Transverse colon (tissue), 4 donors: ENCODE data around the gene C12orf42. TPM values are rescaled to one million over a fixed set of nuclear protein-coding genes. Genes with fewer than 3 reads are reported as not detected.

Experiments
- DNase-seq: peaks from one replicate; pipeline ENCODE4 v3.0.0-alpha.2; 2019
- H3K27ac ChIP-seq, 4 donors: fragments of 200-600 bp; sonication (generic); 2 replicates each; pipeline ENCODE4 v1.5.1; 2016 to 2018; ENCODE audit warnings: inconsistent platforms in 4 of 4
- H3K27me3 ChIP-seq: fragments of 200-600 bp; sonication (generic); 2 replicates; pipeline ENCODE4 v1.5.1; 2017; ENCODE audit warnings: inconsistent platforms
- H3K36me3 ChIP-seq, 4 donors: fragments of 200-600 bp; sonication (generic); 2 replicates each; pipeline ENCODE4 v1.5.1; 2017 to 2019; ENCODE audit warnings: inconsistent platforms in 4 of 4
- H3K4me1 ChIP-seq, 4 donors: fragments of 200-600 bp; sonication (generic); 2 replicates each; pipeline ENCODE4 v1.5.1; 2017 to 2020; ENCODE audit warnings: inconsistent platforms in 4 of 4
- H3K4me3 ChIP-seq, 4 donors: fragments of 200-600 bp; sonication (generic); 1 replicate in 1 of 4; 2 replicates in 3 of 4; pipeline versions ENCODE4 v1.5.1 to v1.6.1; 2017 to 2019; ENCODE audit warnings: inconsistent platforms in 4 of 4
- H3K9me3 ChIP-seq, 2 donors: fragments of 200-600 bp; sonication (generic); 2 replicates each; pipeline ENCODE4 v1.5.1; 2017 to 2019; ENCODE audit warnings: inconsistent platforms in 2 of 2
- EP300 ChIP-seq: sonication (generic); formaldehyde crosslinking; IDR thresholded peaks from one replicate; pipeline ENCODE4 v1.6.1; 2017; ENCODE audit warnings: antibody characterized with exemption, low read depth
- POLR2A ChIP-seq: fragments of 450-650 bp; IDR thresholded peaks from one replicate; pipeline ENCODE4 v1.6.1; 2016; ENCODE audit warnings: antibody characterized with exemption, mild to moderate bottlenecking, moderate library complexity
- POLR2AphosphoS5 ChIP-seq, 3 donors: sonication (generic); formaldehyde crosslinking; IDR thresholded peaks; one replicate each; pipeline ENCODE4 v1.6.1; 2016; ENCODE audit warnings: antibody characterized with exemption in 3 of 3
- WGBS, 2 donors: methylation state at CpG; one replicate each; pipeline ENCODE4 v1.1.5; 2018; ENCODE audit warnings: low coverage in 1 of 2; 5-methylcytosine and 5-hydroxymethylcytosine counted together
- in situ Hi-C, 4 donors: fragments of 200-750 bp; cut with MboI; loops; one replicate each; pipeline versions ENCODE4 v1.15.0 to v1.15.1; 2017; ENCODE audit warnings: low sequenced_read_pairs in 3 of 4, low pct_ligation_motif_present in 1 of 4, low pct_unique_long_range_greater_than_20kb in 1 of 4
- intact Hi-C: fragments of 100-400 bp; cut with DNase I; formaldehyde crosslinking; loops from one replicate; pipeline ENCODE4 v1.15.1; 2023; ENCODE audit warnings: low total_unique reads
- total RNA-seq, 4 donors: library from RNA; depleted of rRNA; stranded (reverse); fragments of >200 nt; gene quantifications; one replicate each; pipeline ENCODE4 v1.1.0, GENCODE V29; 2016
- TF ChIP-seq, protein P1 (sequence below), 5 experiments: fragments of 200-600 bp in 3 of 5; fragments of 450-650 bp in 2 of 5; sonication (generic) in 3 of 5; IDR thresholded peaks; 1 replicate in 2 of 5; 2 replicates in 3 of 5; pipeline ENCODE4 v1.5.1; 2016 to 2017; ENCODE audit warnings: antibody characterized with exemption in 5 of 5, inconsistent platforms in 3 of 5, mild to moderate bottlenecking in 2 of 5, moderate library complexity in 1 of 5

Gene C12orf42
- total RNA-seq, 4 donors from 2014 or later: 0.79 to 43.4 TPM; not detected in 2

- in situ Hi-C loops (no loop called here), intact Hi-C loops (no loop called here)
- DNase-seq: no peak
- Histone ChIP-seq H3K4me1 (no peaks in the 10 kb centered on the region), H3K27ac (no peak overlapping the region), H3K36me3 (no peaks in the 10 kb centered on the region), H3K9me3 (no peaks in the 10 kb centered on the region), H3K4me3 (no peak overlapping the region), H3K27me3 (no peaks in the 10 kb centered on the region)
- 77 to 80% methylated on average over 1 to 2 of the region's 2 CpGs for WGBS, 2 donors
- TF ChIP-seq EP300 (no peak), POLR2AphosphoS5 (IDR thresholded peaks at IDR 0.05) (no peak), POLR2A (no peak)
- TF ChIP-seq, protein P1, sequence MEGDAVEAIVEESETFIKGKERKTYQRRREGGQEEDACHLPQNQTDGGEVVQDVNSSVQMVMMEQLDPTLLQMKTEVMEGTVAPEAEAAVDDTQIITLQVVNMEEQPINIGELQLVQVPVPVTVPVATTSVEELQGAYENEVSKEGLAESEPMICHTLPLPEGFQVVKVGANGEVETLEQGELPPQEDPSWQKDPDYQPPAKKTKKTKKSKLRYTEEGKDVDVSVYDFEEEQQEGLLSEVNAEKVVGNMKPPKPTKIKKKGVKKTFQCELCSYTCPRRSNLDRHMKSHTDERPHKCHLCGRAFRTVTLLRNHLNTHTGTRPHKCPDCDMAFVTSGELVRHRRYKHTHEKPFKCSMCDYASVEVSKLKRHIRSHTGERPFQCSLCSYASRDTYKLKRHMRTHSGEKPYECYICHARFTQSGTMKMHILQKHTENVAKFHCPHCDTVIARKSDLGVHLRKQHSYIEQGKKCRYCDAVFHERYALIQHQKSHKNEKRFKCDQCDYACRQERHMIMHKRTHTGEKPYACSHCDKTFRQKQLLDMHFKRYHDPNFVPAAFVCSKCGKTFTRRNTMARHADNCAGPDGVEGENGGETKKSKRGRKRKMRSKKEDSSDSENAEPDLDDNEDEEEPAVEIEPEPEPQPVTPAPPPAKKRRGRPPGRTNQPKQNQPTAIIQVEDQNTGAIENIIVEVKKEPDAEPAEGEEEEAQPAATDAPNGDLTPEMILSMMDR (IDR thresholded peaks at IDR 0.05): no peak
These were observed 25.0 kb upstream of the C12orf42 start for GRCh38 chr12:103520686-103521215.

- intact Hi-C loops (no loop called here), in situ Hi-C loops (no loop called here)
- H3K36me3 ChIP-seq: no peaks in the 10 kb centered on the region
- no peak for TF ChIP-seq POLR2A
- H3K9me3 ChIP-seq: no peaks in the 10 kb centered on the region
- H3K4me3 ChIP-seq: no peak overlapping the region
- no peaks in the 10 kb centered on the region for H3K27me3 ChIP-seq
- no peaks in the 10 kb centered on the region for H3K4me1 ChIP-seq
- no peak overlapping the region for H3K27ac ChIP-seq
- DNase-seq: no peak
- 66 to 67% methylated on average over 2 of the region's 2 CpGs for WGBS, 2 donors
These were observed 23.9 kb upstream of the C12orf42 start for GRCh38 chr12:103519632-103520031.

- intact Hi-C loops: no loop called here
- in situ Hi-C loops: no loop called here
These were observed 23.1 kb upstream of the C12orf42 start for GRCh38 chr12:103518899-103519298.

GRCh38 chr12:103517161-103517560 lies 21.4 kb upstream of the C12orf42 start:
- no peak for DNase-seq
- in situ Hi-C loops: no loop called here
- Histone ChIP-seq H3K4me3 (no peak overlapping the region), H3K9me3 (no peaks in the 10 kb centered on the region), H3K36me3 (no peaks in the 10 kb centered on the region), H3K4me1 (no peaks in the 10 kb centered on the region), H3K27me3 (no peaks in the 10 kb centered on the region), H3K27ac (no peak overlapping the region)
- WGBS, 2 donors: 83 to 86% methylated on average over 2 to 3 of the region's 3 CpGs
- intact Hi-C loops: no loop called here
- TF ChIP-seq POLR2A (no peak), EP300 (no peak), POLR2AphosphoS5 (IDR thresholded peaks at IDR 0.05) (no peak)
- TF ChIP-seq, protein P1 (IDR thresholded peaks at IDR 0.05): no peak

More at GRCh38 chr12:103518899-103519298, 23.1 kb upstream of the C12orf42 start:
- TF ChIP-seq, protein P1 (IDR thresholded peaks at IDR 0.05): no peak
- TF ChIP-seq EP300: no peak
- TF ChIP-seq POLR2AphosphoS5 (IDR thresholded peaks at IDR 0.05): no peak
- no peak for TF ChIP-seq POLR2A
- no peak for DNase-seq
- no peaks in the 10 kb centered on the region for H3K9me3 ChIP-seq
- no peaks in the 10 kb centered on the region for H3K27me3 ChIP-seq
- no peaks in the 10 kb centered on the region for H3K4me1 ChIP-seq
- WGBS, 2 donors: 55 to 73% methylated on average over 2 of the region's 2 CpGs
- no peak overlapping the region for H3K4me3 ChIP-seq
- no peak overlapping the region for H3K27ac ChIP-seq
- no peaks in the 10 kb centered on the region for H3K36me3 ChIP-seq

DNA sequence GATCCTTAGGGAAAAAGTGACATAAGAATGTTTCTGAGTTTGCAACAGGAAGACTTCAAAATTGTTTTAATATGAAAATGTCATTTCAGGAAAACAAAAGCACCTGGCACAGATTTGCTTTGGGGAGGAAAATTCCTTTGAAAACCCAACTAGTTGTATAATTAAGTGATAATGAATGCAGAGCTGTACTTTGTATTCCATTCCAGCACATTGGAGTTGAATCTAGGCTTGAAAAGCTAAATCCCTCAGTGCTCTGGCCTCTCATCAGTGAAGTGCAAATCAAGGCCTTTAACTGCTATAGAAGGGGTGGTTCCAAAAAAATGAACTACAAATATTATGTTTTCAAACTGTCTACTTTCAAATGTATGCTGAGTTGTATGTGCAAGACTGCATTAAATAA lies 19.6 kb upstream of the C12orf42 start:
- Histone ChIP-seq H3K27me3 (no peaks in the 10 kb centered on the region), H3K9me3 (no peaks in the 10 kb centered on the region), H3K36me3 (no peaks in the 10 kb centered on the region), H3K27ac (no peak overlapping the region), H3K4me3 (no peak overlapping the region), H3K4me1 (no peaks in the 10 kb centered on the region)
- TF ChIP-seq EP300: no peak
- no peak for TF ChIP-seq POLR2A
- TF ChIP-seq, protein P1 (IDR thresholded peaks at IDR 0.05): no peak
- TF ChIP-seq POLR2AphosphoS5 (IDR thresholded peaks at IDR 0.05): no peak
- no peak for DNase-seq
- in situ Hi-C loops: no loop called here
- intact Hi-C loops: no loop called here
